HK-2 (cell line): ENCODE measurements around the gene LILRB2.
"Not testable (repeated sequence)": the region's sequence is repeated elsewhere in the genome, so short reads cannot be mapped to it uniquely, and the experiment has no call there.

Experiments used
- DNase-seq: peaks from one replicate; pipeline ENCODE4 v3.0.0-alpha.2; 2018; ENCODE audit not compliant: unreplicated experiment

The LILRB2 gene

GRCh38 chr19:54281007-54281728, at the start of gene LILRB2:
TSS of gene LILRB2 (minus strand) at chr19:54281110. CDS start at chr19:54280496, 614 bp downstream.
- no peak for DNase-seq

GRCh38 chr19:54329476-54330165, 48.7 kb upstream of the LILRB2 start:
- no peak for DNase-seq

GRCh38 chr19:54328781-54329180, 47.9 kb upstream of the LILRB2 start:
- not testable (repeated sequence) for DNase-seq

GRCh38 chr19:54325631-54326030, 44.7 kb upstream of the LILRB2 start:
- DNase-seq = no peak

GRCh38 chr19:54325194-54325621, 44.3 kb upstream of the LILRB2 start:
- peak; percentile 21 for DNase-seq

- no peak for DNase-seq
Measured at GRCh38 chr19:54324071-54324470, 43.2 kb upstream of the LILRB2 start.

GRCh38 chr19:54322934-54323333, 42.0 kb upstream of the LILRB2 start:
- DNase-seq = not testable (repeated sequence)

- DNase-seq = not testable (repeated sequence)
Measured at GRCh38 chr19:54322295-54322694, 41.4 kb upstream of the LILRB2 start.

- DNase-seq = no peak
Measured at GRCh38 chr19:54319892-54320670, 39.2 kb upstream of the LILRB2 start.

- DNase-seq = no peak
Measured at GRCh38 chr19:54319049-54319448, 38.1 kb upstream of the LILRB2 start.

GRCh38 chr19:54317965-54318240, 37.0 kb upstream of the LILRB2 start:
- DNase-seq = no peak

- DNase-seq = no peak
Measured at GRCh38 chr19:54317108-54317964, 36.4 kb upstream of the LILRB2 start.

GRCh38 chr19:54316746-54317107, 35.8 kb upstream of the LILRB2 start:
- DNase-seq = no peak

- no peak for DNase-seq
Measured at GRCh38 chr19:54315956-54316355, 35.0 kb upstream of the LILRB2 start.

- no peak for DNase-seq
Measured at GRCh38 chr19:54312436-54313377, 31.8 kb upstream of the LILRB2 start, which contains the start of gene LILRA5. TSS of gene LILRA5 (minus strand) at chr19:54313166. CDS start at chr19:54313019, 147 bp downstream.

- DNase-seq = no peak
Measured at GRCh38 chr19:54312011-54312410, 31.1 kb upstream of the LILRB2 start.

- no peak for DNase-seq
Measured at GRCh38 chr19:54311486-54311885, 30.6 kb upstream of the LILRB2 start.

GRCh38 chr19:54310543-54310942, 29.6 kb upstream of the LILRB2 start:
- no peak for DNase-seq

GRCh38 chr19:54309811-54310210, 28.9 kb upstream of the LILRB2 start:
- no peak for DNase-seq

GRCh38 chr19:54307389-54308020, 26.6 kb upstream of the LILRB2 start:
- no peak for DNase-seq
